ENCODE data around the gene RPL32. TPM values are rescaled to one million over a fixed set of nuclear protein-coding genes. Genes with fewer than 3 reads are reported as not detected.

RPL32 gene
- polyA plus RNA-seq, 1 of the 3 experiments (the other 2 are of a cell fraction) = 2,311 TPM

DNA sequence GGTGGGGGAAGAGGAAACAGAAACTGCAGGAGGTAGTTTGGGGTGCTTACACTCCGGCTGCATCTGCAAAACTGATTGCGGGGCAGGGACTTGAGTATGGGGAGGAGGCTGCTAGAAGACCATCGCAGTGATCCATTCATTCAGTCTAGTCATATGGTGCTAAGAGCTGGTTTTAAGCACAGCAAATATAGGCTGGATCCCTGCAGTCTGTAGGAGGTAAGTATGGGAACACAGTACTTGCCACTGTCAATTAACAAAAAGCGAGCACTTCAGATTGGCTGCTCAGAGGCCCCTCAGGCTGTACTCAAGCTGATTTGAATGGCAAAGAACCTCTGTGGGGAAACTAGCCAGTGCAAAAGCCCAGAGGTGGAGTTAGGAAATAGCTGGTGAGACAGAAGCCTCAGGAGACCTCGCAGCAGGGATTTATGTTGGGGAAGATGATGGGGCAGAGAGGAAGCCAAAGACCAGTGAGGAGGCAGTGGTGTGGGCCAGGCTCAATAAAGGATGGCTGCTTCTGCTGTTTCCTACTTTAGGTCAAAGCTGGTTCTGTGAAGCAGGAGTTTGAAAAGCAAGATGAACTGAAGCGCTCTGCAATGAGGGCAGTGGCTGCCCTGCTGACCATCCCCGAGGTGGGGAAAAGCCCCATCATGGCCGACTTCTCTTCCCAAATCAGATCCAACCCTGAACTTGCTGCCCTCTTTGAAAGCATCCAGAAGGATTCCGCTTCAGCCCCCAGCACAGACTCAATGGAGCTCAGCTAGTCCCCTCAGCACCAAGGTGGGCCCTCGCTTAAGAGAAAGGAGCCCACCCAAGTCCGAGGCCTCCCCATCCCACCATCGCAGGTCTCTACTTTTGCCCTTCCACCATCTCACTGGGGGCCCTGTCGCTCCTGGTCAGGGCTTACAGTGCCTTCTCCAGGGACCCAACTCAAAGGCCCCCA, 7.9 kb downstream of the RPL32 start:
- Histone ChIP-seq H4K20me1 (ENCODE audit: insufficient read depth) (peaks cover 50% of the 10 kb centered on the region), H2AFZ (ENCODE audit: low read depth) (no peak overlapping the region), H3K27me3 (ENCODE audit: insufficient read depth) (no peaks in the 10 kb centered on the region), H3K27ac (ENCODE audit: low read depth in 2 of 2, low read length in 1 of 2) (no peak overlapping the region; a peak in 1 of 4 replicates), H3K4me3 (ENCODE audit: low read depth in 2 of 2, low read length in 1 of 2) (no peak overlapping the region), H3K9me2 (no peaks in the 10 kb centered on the region), H3F3A (replicated peaks; ENCODE audit: insufficient read depth) (peaks cover 50% of the 10 kb centered on the region), H3K36me3 (replicated peaks in 1 of 2; ENCODE audit: control insufficient read depth in 1 of 2, insufficient read depth in 2 of 2, low read length in 1 of 2) (peaks cover 60 to 77% of the 10 kb centered on the region in 2 experiments), H3K79me2 (ENCODE audit: insufficient read depth) (peaks cover 22% of the 10 kb centered on the region), H3K4me2 (no peak overlapping the region), H3K4me1 (ENCODE audit: control insufficient read depth in 1 of 2, insufficient read depth in 2 of 2, low read depth in 1 of 2, low read length in 1 of 2) (peaks cover 12 to 13% of the 10 kb centered on the region in 2 experiments; a peak in 2 of 4 replicates), H3K9ac (no peak overlapping the region), H3K9me3 (no peaks in the 10 kb centered on the region)
- ChIA-PET POLR2A (interaction anchor here (1.0 to 1.6 kb wide), 2 partner anchors 9 to 37 kb away, joined by 3 to 5 read pairs; partner anchors contain the start of genes CAND2 and RPL32), CTCF (interaction anchor here (0.8 to 3.2 kb wide), 4 partner anchors 8 to 127 kb away, joined by 3 to 22 read pairs (median 10); partner anchors contain the start of gene RPL32)
- TF ChIP-seq FOXJ3 (CRISPR knock-in tag; IDR thresholded peaks at IDR 0.05) (no peak), NFIC (IDR thresholded peaks at IDR 0.05; ENCODE audit: borderline replicate concordance) (no peak), FOSL2 (IDR thresholded peaks at IDR 0.05; ENCODE audit: borderline replicate concordance, low read depth) (no peak), EP300 (IDR thresholded peaks at IDR 0.05; ENCODE audit: borderline replicate concordance in 1 of 2, low read depth in 1 of 2, low read length in 1 of 2) (no peak), YY1 (IDR thresholded peaks at IDR 0.05; ENCODE audit: low read depth) (no peak)
- TF ChIP-seq, protein P1, sequence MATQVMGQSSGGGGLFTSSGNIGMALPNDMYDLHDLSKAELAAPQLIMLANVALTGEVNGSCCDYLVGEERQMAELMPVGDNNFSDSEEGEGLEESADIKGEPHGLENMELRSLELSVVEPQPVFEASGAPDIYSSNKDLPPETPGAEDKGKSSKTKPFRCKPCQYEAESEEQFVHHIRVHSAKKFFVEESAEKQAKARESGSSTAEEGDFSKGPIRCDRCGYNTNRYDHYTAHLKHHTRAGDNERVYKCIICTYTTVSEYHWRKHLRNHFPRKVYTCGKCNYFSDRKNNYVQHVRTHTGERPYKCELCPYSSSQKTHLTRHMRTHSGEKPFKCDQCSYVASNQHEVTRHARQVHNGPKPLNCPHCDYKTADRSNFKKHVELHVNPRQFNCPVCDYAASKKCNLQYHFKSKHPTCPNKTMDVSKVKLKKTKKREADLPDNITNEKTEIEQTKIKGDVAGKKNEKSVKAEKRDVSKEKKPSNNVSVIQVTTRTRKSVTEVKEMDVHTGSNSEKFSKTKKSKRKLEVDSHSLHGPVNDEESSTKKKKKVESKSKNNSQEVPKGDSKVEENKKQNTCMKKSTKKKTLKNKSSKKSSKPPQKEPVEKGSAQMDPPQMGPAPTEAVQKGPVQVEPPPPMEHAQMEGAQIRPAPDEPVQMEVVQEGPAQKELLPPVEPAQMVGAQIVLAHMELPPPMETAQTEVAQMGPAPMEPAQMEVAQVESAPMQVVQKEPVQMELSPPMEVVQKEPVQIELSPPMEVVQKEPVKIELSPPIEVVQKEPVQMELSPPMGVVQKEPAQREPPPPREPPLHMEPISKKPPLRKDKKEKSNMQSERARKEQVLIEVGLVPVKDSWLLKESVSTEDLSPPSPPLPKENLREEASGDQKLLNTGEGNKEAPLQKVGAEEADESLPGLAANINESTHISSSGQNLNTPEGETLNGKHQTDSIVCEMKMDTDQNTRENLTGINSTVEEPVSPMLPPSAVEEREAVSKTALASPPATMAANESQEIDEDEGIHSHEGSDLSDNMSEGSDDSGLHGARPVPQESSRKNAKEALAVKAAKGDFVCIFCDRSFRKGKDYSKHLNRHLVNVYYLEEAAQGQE (IDR thresholded peaks at IDR 0.05; ENCODE audit: low read depth, low read length) = no peak
- TF ChIP-seq, protein P2, sequence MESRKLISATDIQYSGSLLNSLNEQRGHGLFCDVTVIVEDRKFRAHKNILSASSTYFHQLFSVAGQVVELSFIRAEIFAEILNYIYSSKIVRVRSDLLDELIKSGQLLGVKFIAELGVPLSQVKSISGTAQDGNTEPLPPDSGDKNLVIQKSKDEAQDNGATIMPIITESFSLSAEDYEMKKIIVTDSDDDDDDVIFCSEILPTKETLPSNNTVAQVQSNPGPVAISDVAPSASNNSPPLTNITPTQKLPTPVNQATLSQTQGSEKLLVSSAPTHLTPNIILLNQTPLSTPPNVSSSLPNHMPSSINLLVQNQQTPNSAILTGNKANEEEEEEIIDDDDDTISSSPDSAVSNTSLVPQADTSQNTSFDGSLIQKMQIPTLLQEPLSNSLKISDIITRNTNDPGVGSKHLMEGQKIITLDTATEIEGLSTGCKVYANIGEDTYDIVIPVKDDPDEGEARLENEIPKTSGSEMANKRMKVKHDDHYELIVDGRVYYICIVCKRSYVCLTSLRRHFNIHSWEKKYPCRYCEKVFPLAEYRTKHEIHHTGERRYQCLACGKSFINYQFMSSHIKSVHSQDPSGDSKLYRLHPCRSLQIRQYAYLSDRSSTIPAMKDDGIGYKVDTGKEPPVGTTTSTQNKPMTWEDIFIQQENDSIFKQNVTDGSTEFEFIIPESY (IDR thresholded peaks at IDR 0.05; ENCODE audit: borderline replicate concordance, low read depth) = no peak
- TF ChIP-seq, protein P3, sequence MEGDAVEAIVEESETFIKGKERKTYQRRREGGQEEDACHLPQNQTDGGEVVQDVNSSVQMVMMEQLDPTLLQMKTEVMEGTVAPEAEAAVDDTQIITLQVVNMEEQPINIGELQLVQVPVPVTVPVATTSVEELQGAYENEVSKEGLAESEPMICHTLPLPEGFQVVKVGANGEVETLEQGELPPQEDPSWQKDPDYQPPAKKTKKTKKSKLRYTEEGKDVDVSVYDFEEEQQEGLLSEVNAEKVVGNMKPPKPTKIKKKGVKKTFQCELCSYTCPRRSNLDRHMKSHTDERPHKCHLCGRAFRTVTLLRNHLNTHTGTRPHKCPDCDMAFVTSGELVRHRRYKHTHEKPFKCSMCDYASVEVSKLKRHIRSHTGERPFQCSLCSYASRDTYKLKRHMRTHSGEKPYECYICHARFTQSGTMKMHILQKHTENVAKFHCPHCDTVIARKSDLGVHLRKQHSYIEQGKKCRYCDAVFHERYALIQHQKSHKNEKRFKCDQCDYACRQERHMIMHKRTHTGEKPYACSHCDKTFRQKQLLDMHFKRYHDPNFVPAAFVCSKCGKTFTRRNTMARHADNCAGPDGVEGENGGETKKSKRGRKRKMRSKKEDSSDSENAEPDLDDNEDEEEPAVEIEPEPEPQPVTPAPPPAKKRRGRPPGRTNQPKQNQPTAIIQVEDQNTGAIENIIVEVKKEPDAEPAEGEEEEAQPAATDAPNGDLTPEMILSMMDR (IDR thresholded peaks at IDR 0.05) = no peak
- WGBS (ENCODE audit: low lambda C conversion rate) = 85% methylated on average over 9 of the region's 13 CpGs
- no peak for DNase-seq

Data from SK-N-SH (cell line).